ENCODE results near the gene MORN3.

DNA sequence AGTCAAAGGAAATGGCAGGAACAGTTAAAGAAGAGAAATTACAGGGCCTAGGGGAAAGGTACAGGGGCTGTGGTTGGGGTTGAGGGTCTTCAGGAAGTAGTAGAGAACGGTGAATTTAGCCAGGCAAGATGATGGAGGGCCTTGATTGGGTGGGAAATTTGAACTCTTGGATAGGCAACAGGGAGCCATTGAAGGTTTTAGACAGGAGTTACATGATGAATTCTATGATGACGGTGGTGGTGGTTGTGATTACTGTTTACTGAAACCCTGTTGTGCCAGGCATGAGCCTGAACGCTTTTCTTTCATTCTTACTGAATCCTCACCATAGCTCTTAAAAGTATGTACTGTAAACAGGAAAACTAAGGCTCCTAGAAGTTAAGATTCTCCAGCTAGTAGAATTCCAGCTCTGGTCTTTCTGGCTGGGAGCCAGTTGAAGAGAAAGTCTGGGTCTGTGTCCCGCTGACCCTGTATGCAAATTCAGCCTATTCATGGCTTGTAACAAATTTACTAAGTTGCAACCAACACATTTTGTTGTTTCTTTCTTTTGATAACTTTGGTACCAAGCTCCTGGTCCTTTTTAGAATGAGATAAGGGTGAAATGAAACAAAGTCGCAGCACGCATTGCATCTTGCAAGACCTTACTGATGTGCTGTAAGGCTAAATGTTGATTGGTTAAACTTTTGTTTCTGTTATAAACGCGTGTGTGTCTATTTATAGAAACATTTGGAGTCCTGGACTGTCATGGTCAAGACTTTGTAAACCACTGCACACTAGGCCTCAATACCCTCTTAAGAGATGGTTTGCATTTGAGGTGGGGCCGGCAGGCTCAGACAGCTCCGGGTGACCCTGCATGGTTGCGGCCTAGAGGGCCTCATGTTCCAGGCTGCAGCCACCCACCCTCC is 37.1 kb downstream of the MORN3 start:
- TF ChIP-seq, protein P1, sequence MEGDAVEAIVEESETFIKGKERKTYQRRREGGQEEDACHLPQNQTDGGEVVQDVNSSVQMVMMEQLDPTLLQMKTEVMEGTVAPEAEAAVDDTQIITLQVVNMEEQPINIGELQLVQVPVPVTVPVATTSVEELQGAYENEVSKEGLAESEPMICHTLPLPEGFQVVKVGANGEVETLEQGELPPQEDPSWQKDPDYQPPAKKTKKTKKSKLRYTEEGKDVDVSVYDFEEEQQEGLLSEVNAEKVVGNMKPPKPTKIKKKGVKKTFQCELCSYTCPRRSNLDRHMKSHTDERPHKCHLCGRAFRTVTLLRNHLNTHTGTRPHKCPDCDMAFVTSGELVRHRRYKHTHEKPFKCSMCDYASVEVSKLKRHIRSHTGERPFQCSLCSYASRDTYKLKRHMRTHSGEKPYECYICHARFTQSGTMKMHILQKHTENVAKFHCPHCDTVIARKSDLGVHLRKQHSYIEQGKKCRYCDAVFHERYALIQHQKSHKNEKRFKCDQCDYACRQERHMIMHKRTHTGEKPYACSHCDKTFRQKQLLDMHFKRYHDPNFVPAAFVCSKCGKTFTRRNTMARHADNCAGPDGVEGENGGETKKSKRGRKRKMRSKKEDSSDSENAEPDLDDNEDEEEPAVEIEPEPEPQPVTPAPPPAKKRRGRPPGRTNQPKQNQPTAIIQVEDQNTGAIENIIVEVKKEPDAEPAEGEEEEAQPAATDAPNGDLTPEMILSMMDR (conservative IDR thresholded peaks at IDR 0.05; ENCODE audit: low read length) = no peak
- TF ChIP-seq EZH2phosphoT487 (IDR thresholded peaks at IDR 0.05; ENCODE audit: borderline replicate concordance, low read depth, low read length) = no peak
